IPS DF 6.9 (cell line): ENCODE results near the gene SDK1.

ENCODE experiments used
- DNase-seq: peaks from one replicate; pipeline ENCODE4 v3.0.0-alpha.2; 2013; ENCODE audit warnings: low read depth, low spot score
- H3K27ac ChIP-seq: one replicate; pipeline ENCODE4 v1.5.1; 2013; ENCODE audit warnings: low read length, control low read depth
- H3K27me3 ChIP-seq: 2 replicates; pipeline ENCODE4 v1.6.1; 2013; ENCODE audit warnings: mild to moderate bottlenecking, low read length; ENCODE audit not compliant: control insufficient read depth, insufficient read depth
- H3K36me3 ChIP-seq: 2 replicates; pipeline ENCODE4 v1.6.1; 2013; ENCODE audit warnings: low read length; ENCODE audit not compliant: control insufficient read depth, insufficient read depth
- H3K4me1 ChIP-seq: 2 replicates; pipeline ENCODE4 v1.6.1; 2013; ENCODE audit warnings: low read length; ENCODE audit not compliant: control insufficient read depth, insufficient read depth
- H3K4me3 ChIP-seq: 2 replicates; pipeline ENCODE4 v1.5.1; 2013; ENCODE audit warnings: mild to moderate bottlenecking, low read length
- H3K9me3 ChIP-seq: 2 replicates; pipeline ENCODE4 v1.6.1; 2013; ENCODE audit warnings: low read length, inconsistent platforms; ENCODE audit not compliant: control insufficient read depth, insufficient read depth
- WGBS: extraction: QIAGEN DNeasy Blood & Tissue Kit; methylation state at CpG from one replicate; pipeline ENCODE4 v1.1.7; 2013; ENCODE audit warnings: mixed read lengths, missing lambda C conversion rate; ENCODE audit not compliant: insufficient read length, insufficient coverage; 5-methylcytosine and 5-hydroxymethylcytosine counted together

SDK1 gene

GRCh38 chr7:4269746-4270145, 968.7 kb downstream of the SDK1 start:
- Histone ChIP-seq H3K36me3 (no peaks in the 10 kb centered on the region; the same call in 1 of the 2 replicates), H3K9me3 (no peaks in the 10 kb centered on the region), H3K4me3 (no peak overlapping the region), H3K27me3 (no peaks in the 10 kb centered on the region), H3K4me1 (no peaks in the 10 kb centered on the region; the same call in 1 of the 2 replicates), H3K27ac (no peak overlapping the region)
- WGBS: no CpG with 5 or more reads among the region's 11 CpGs
- DNase-seq: no peak

GRCh38 chr7:4270268-4270667, 969.2 kb downstream of the SDK1 start:
- H3K36me3 ChIP-seq: no peaks in the 10 kb centered on the region; the same call in 1 of the 2 replicates
- no peaks in the 10 kb centered on the region for H3K27me3 ChIP-seq
- no peak for DNase-seq
- no peaks in the 10 kb centered on the region for H3K9me3 ChIP-seq
- H3K27ac ChIP-seq: no peak overlapping the region
- WGBS: no CpG with 5 or more reads among the region's 12 CpGs
- no peak overlapping the region for H3K4me3 ChIP-seq
- no peaks in the 10 kb centered on the region; the same call in 1 of the 2 replicates for H3K4me1 ChIP-seq

- no peak for DNase-seq
- no peak overlapping the region for H3K27ac ChIP-seq
- H3K4me1 ChIP-seq: no peaks in the 10 kb centered on the region; the same call in 1 of the 2 replicates
- H3K9me3 ChIP-seq: no peaks in the 10 kb centered on the region
- H3K36me3 ChIP-seq: no peaks in the 10 kb centered on the region; the same call in 1 of the 2 replicates
- WGBS: no CpG with 5 or more reads among the region's 13 CpGs
- H3K4me3 ChIP-seq: no peak overlapping the region
- no peaks in the 10 kb centered on the region for H3K27me3 ChIP-seq
Measured at GRCh38 chr7:4270941-4271715, 970.1 kb downstream of the SDK1 start.

GRCh38 chr7:4271716-4272015, 970.6 kb downstream of the SDK1 start:
- no CpG with 5 or more reads among the region's 10 CpGs for WGBS
- Histone ChIP-seq H3K27ac (no peak overlapping the region), H3K9me3 (no peaks in the 10 kb centered on the region), H3K4me3 (no peak overlapping the region), H3K36me3 (no peaks in the 10 kb centered on the region; the same call in 1 of the 2 replicates), H3K27me3 (no peaks in the 10 kb centered on the region), H3K4me1 (no peaks in the 10 kb centered on the region; the same call in 1 of the 2 replicates)
- no peak for DNase-seq

GRCh38 chr7:4272141-4272540, 971.1 kb downstream of the SDK1 start:
- Histone ChIP-seq H3K4me3 (no peak overlapping the region), H3K27ac (no peak overlapping the region), H3K9me3 (no peaks in the 10 kb centered on the region), H3K36me3 (no peaks in the 10 kb centered on the region; the same call in 1 of the 2 replicates), H3K4me1 (no peaks in the 10 kb centered on the region; the same call in 1 of the 2 replicates), H3K27me3 (no peaks in the 10 kb centered on the region)
- WGBS: no CpG with 5 or more reads among the region's 16 CpGs
- DNase-seq: no peak

- no peaks in the 10 kb centered on the region; the same call in 1 of the 2 replicates for H3K9me3 ChIP-seq
- no peaks in the 10 kb centered on the region for H3K27me3 ChIP-seq
- no peak for DNase-seq
- no peak overlapping the region for H3K4me3 ChIP-seq
- no CpG with 5 or more reads among the region's 9 CpGs for WGBS
- no peaks in the 10 kb centered on the region for H3K4me1 ChIP-seq
- H3K36me3 ChIP-seq: no peaks in the 10 kb centered on the region
- no peak overlapping the region for H3K27ac ChIP-seq
Measured at GRCh38 chr7:4273566-4274230, 972.6 kb downstream of the SDK1 start.

- Histone ChIP-seq H3K4me1 (no peaks in the 10 kb centered on the region), H3K4me3 (no peak overlapping the region), H3K27me3 (no peaks in the 10 kb centered on the region), H3K27ac (no peak overlapping the region), H3K36me3 (no peaks in the 10 kb centered on the region), H3K9me3 (no peaks in the 10 kb centered on the region; the same call in 1 of the 2 replicates)
- no CpG with 5 or more reads among the region's 3 CpGs for WGBS
- no peak for DNase-seq
Measured at GRCh38 chr7:4274286-4274685, 973.2 kb downstream of the SDK1 start.

- DNase-seq: no peak
- H3K36me3 ChIP-seq: no peaks in the 10 kb centered on the region
- no peaks in the 10 kb centered on the region for H3K27me3 ChIP-seq
- H3K4me3 ChIP-seq: no peak overlapping the region
- no peaks in the 10 kb centered on the region; the same call in 1 of the 2 replicates for H3K9me3 ChIP-seq
- no peaks in the 10 kb centered on the region for H3K4me1 ChIP-seq
- no peak overlapping the region for H3K27ac ChIP-seq
- WGBS: no CpG with 5 or more reads among the region's 4 CpGs
Measured at GRCh38 chr7:4277936-4278335, 976.9 kb downstream of the SDK1 start.

GRCh38 chr7:4279216-4279615, 978.2 kb downstream of the SDK1 start:
- no peaks in the 10 kb centered on the region for H3K36me3 ChIP-seq
- WGBS: no CpG with 5 or more reads among the region's 3 CpGs
- H3K27me3 ChIP-seq: no peaks in the 10 kb centered on the region
- no peak overlapping the region for H3K4me3 ChIP-seq
- H3K9me3 ChIP-seq: no peaks in the 10 kb centered on the region; the same call in 1 of the 2 replicates
- no peak for DNase-seq
- H3K27ac ChIP-seq: no peak overlapping the region
- no peaks in the 10 kb centered on the region for H3K4me1 ChIP-seq

- no CpG with 5 or more reads among the region's 9 CpGs for WGBS
- no peak for DNase-seq
- no peaks in the 10 kb centered on the region for H3K27me3 ChIP-seq
Measured at GRCh38 chr7:4281231-4281993, 980.4 kb downstream of the SDK1 start.

More at GRCh38 chr7:4281231-4281993, 980.4 kb downstream of the SDK1 start:
- Histone ChIP-seq H3K27ac (no peak overlapping the region), H3K4me3 (no peak overlapping the region), H3K36me3 (no peaks in the 10 kb centered on the region), H3K4me1 (no peaks in the 10 kb centered on the region), H3K9me3 (no peaks in the 10 kb centered on the region; the same call in 1 of the 2 replicates)
